ENCODE data around the gene TMEM100.

TMEM100 gene

GRCh38 chr17:55735731-55736405, 13.2 kb upstream of the TMEM100 start:
- Histone ChIP-seq H3K27ac (peak overlapping the region in 1 of 2 donors; percentile 2), H3K4me3 (no peak overlapping the region)
- TF ChIP-seq CTCF (IDR thresholded peaks at IDR 0.05), result peak; percentile 35
- DNase-seq (ENCODE audit: low spot score), result no peak

GRCh38 chr17:55734128-55734781, 11.6 kb upstream of the TMEM100 start:
- peak overlapping the region in 1 of 2 donors; percentile 78 for H3K27ac ChIP-seq
- H3K4me3 ChIP-seq, result no peak overlapping the region
- no peak for DNase-seq (ENCODE audit: low spot score)
- TF ChIP-seq CTCF (IDR thresholded peaks at IDR 0.05), result no peak

GRCh38 chr17:55731586-55732250, 9.1 kb upstream of the TMEM100 start:
- TF ChIP-seq CTCF (IDR thresholded peaks at IDR 0.05), result no peak
- DNase-seq (ENCODE audit: low spot score), result no peak
- Histone ChIP-seq H3K27ac (peak overlapping the region; percentile 9 to 78), H3K4me3 (peak overlapping the region; percentile 50)

GRCh38 chr17:55730808-55731207, 8.1 kb upstream of the TMEM100 start:
- Histone ChIP-seq H3K4me3 (peak overlapping the region; percentile 5), H3K27ac (peak overlapping the region; percentile 9 to 78)
- DNase-seq (ENCODE audit: low spot score), result no peak
- TF ChIP-seq CTCF (IDR thresholded peaks at IDR 0.05), result no peak

GRCh38 chr17:55730380-55730779, 7.7 kb upstream of the TMEM100 start:
- peak overlapping the region; percentile 9 to 78 for H3K27ac ChIP-seq
- H3K4me3 ChIP-seq, result peak overlapping the region; percentile 5
- DNase-seq (ENCODE audit: low spot score), result no peak
- no peak for TF ChIP-seq CTCF (IDR thresholded peaks at IDR 0.05)

GRCh38 chr17:55729484-55729883, 6.8 kb upstream of the TMEM100 start:
- H3K4me3 ChIP-seq, result no peak overlapping the region

More at GRCh38 chr17:55729484-55729883, 6.8 kb upstream of the TMEM100 start:
- no peak overlapping the region for H3K27ac ChIP-seq
- DNase-seq (ENCODE audit: low spot score), result no peak
- no peak for TF ChIP-seq CTCF (IDR thresholded peaks at IDR 0.05)

All from coronary artery (tissue), 2 donors.